Parathyroid adenoma (tissue), 2 donors: ENCODE results near the gene GPATCH2L.

ENCODE experiments used
- H2AFZ ChIP-seq: fragments of 300-600 bp; sonication (generic); one replicate; pipeline ENCODE4 v1.7.0; 2017; ENCODE audit warnings: antibody characterized with exemption, mild to moderate bottlenecking
- H3K27ac ChIP-seq: fragments of 300-600 bp; sonication (generic); one replicate; pipeline ENCODE4 v1.7.0; 2017
- H3K27me3 ChIP-seq: fragments of 300-600 bp; sonication (generic); one replicate; pipeline ENCODE4 v1.7.0; 2017; ENCODE audit warnings: low read length; ENCODE audit not compliant: control insufficient read depth, insufficient read depth
- H3K36me3 ChIP-seq: fragments of 300-600 bp; sonication (generic); one replicate; pipeline ENCODE4 v1.7.0; 2017; ENCODE audit warnings: low read length; ENCODE audit not compliant: control insufficient read depth, insufficient read depth
- H3K4me1 ChIP-seq: fragments of 300-600 bp; sonication (generic); one replicate; pipeline ENCODE4 v1.7.0; 2017; ENCODE audit warnings: control low read depth
- H3K4me2 ChIP-seq: fragments of 300-600 bp; sonication (generic); one replicate; pipeline ENCODE4 v1.7.0; 2017; ENCODE audit warnings: low read length
- H3K4me3 ChIP-seq: fragments of 300-600 bp; sonication (generic); one replicate; pipeline ENCODE4 v1.7.0; 2017; ENCODE audit warnings: low read depth, low read length
- H3K79me2 ChIP-seq: fragments of 300-600 bp; sonication (generic); one replicate; pipeline ENCODE4 v1.7.0; 2017; ENCODE audit warnings: control low read depth
- H3K9ac ChIP-seq: fragments of 300-600 bp; sonication (generic); one replicate; pipeline ENCODE4 v1.7.0; 2017; ENCODE audit warnings: mild to moderate bottlenecking
- H3K9me3 ChIP-seq: fragments of 300-600 bp; sonication (generic); one replicate; pipeline ENCODE4 v1.7.0; 2017; ENCODE audit warnings: low read length; ENCODE audit not compliant: control insufficient read depth
- TF ChIP-seq, protein P1 (sequence below): fragments of 300-600 bp; sonication (generic); IDR thresholded peaks from one replicate; pipeline ENCODE4 v1.7.0; 2017; ENCODE audit warnings: antibody characterized with exemption, mild to moderate bottlenecking
- donor health status: primary hyperparathyroidism.

The GPATCH2L gene

DNA sequence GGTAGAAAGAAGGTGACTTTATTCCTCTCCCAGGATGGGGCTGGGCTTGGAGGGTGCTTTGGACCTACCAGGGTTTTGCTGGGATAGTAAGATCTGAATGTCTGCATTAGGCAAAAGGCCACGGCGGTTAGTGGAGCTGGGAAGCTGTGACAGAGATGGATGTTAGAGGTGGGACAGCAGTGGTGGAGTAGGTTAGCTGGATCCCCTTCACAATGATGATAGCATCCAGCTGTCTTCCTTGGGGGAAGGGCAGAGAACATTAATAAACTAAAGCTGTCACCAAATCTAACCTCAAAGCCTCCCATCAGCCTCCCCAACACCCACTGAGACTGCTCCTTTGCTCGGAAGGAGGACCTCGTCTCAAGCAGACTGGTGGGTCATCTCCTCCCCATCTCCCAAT, 104.8 kb downstream of the GPATCH2L start:
- no peak overlapping the region for H3K4me3 ChIP-seq
- H3K27ac ChIP-seq, result no peak overlapping the region
- no peaks in the 10 kb centered on the region for H3K9me3 ChIP-seq
- no peak overlapping the region for H3K4me2 ChIP-seq
- H3K27me3 ChIP-seq, result no peaks in the 10 kb centered on the region
- no peaks in the 10 kb centered on the region for H3K79me2 ChIP-seq
- no peaks in the 10 kb centered on the region for H3K36me3 ChIP-seq
- no peak overlapping the region for H2AFZ ChIP-seq
- H3K9ac ChIP-seq, result no peak overlapping the region
- no peaks in the 10 kb centered on the region for H3K4me1 ChIP-seq
- TF ChIP-seq, protein P1, sequence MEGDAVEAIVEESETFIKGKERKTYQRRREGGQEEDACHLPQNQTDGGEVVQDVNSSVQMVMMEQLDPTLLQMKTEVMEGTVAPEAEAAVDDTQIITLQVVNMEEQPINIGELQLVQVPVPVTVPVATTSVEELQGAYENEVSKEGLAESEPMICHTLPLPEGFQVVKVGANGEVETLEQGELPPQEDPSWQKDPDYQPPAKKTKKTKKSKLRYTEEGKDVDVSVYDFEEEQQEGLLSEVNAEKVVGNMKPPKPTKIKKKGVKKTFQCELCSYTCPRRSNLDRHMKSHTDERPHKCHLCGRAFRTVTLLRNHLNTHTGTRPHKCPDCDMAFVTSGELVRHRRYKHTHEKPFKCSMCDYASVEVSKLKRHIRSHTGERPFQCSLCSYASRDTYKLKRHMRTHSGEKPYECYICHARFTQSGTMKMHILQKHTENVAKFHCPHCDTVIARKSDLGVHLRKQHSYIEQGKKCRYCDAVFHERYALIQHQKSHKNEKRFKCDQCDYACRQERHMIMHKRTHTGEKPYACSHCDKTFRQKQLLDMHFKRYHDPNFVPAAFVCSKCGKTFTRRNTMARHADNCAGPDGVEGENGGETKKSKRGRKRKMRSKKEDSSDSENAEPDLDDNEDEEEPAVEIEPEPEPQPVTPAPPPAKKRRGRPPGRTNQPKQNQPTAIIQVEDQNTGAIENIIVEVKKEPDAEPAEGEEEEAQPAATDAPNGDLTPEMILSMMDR, result no peak

DNA sequence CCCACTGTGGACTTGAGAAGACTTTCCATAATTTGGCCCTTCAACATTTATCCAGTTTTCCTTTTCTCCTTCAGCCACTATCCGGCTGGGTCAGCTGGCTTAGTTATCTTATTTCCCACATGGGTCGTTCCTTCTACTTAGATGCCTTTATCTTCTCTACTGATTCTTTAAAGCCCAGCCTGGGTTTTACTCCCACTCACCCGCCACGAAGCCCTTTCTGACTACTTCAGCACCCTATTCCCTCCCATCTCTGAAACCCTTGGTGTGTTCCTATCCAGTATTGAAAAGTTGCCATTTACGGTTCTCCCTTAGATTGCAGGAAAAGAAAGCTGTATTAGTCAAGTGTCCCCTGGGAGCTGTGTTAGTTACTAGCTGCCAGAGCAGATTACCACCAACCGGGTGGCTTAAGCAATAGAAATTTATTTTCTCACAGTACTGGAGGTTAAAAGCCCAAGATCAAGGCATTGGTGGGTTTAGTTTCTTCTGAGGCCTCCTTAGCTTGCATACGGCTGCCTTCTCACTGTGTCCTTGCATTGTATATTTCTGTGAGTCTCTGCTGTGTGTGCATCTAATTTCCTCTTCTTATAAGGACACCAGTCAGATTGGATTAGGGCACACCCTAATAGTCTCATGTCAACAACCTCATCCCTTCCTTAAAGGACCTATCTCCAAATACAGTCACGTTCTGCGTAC, 105.5 kb downstream of the GPATCH2L start:
- Histone ChIP-seq H3K27ac (no peak overlapping the region), H3K9ac (no peak overlapping the region), H3K4me1 (no peaks in the 10 kb centered on the region), H3K4me2 (no peak overlapping the region), H3K36me3 (no peaks in the 10 kb centered on the region), H3K27me3 (no peaks in the 10 kb centered on the region), H3K9me3 (no peaks in the 10 kb centered on the region), H3K79me2 (no peaks in the 10 kb centered on the region), H3K4me3 (no peak overlapping the region), H2AFZ (no peak overlapping the region)
- TF ChIP-seq, protein P1, result no peak

DNA sequence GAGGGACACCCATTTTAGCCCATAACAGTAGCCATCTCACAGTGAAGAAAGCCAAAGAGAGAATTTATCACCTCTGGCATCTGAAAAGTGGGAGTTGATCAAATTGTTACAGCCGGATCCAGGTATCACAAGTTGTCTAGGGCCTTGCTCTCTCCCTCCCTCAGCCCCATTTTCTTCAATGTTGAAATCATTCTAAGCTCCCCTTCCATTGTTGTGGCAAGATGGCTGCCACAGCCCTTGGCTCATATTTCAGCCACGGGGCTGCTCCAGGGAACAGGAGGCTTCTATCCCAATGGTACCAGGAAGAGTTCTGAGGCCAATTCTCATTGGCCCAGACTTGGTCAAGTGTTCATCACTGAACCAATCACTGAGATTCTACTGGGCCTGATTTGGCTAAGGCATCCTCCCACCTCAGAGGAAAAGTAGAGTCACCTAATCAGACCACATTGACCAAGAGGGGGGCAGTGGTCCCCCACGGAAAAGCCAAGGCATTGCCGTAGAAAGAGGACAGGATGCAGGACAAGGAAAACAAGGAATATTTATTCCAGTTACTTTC, 106.2 kb downstream of the GPATCH2L start:
- Histone ChIP-seq H3K9ac (no peak overlapping the region), H2AFZ (no peak overlapping the region), H3K9me3 (no peaks in the 10 kb centered on the region), H3K27me3 (no peaks in the 10 kb centered on the region), H3K4me3 (no peak overlapping the region), H3K4me1 (no peaks in the 10 kb centered on the region), H3K4me2 (no peak overlapping the region), H3K36me3 (no peaks in the 10 kb centered on the region), H3K27ac (no peak overlapping the region), H3K79me2 (no peaks in the 10 kb centered on the region)
- TF ChIP-seq, protein P1, result no peak

DNA sequence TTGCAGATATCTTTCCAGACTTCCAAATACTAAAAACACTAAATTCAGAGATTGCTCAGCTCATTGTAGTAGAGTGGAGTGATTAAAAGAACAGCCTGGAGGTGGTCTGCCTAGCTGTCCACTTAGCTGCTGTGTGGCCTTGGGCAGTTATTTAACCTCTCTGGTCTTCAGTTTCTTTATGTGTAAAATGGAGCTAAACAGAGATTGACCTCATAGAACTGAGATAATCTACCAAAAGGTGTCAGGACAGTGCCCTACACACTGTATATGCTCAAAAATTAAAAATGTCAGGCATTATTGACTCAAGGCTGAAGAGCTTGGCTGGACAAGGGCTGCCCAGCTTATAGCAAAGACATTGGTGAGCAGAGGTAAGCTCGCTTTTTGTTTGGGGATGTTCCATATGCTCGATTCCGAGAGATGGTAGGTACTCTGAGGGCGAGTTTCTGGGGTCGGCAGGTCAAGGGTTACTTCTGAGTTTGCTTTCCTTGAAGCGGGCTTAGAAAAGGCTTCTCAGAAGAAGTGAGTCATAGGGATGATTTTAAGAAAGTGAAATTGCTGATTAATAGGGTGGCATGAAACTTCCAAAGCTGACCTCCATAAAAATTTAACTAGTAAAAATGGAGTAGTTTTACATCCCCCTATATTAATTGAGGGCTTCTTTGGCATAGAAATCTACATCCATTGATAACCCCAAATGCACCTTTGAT, 107.5 kb downstream of the GPATCH2L start:
- Histone ChIP-seq H3K4me2 (no peak overlapping the region), H3K9ac (no peak overlapping the region), H3K4me1 (no peaks in the 10 kb centered on the region), H3K9me3 (no peaks in the 10 kb centered on the region), H3K36me3 (no peaks in the 10 kb centered on the region), H3K4me3 (no peak overlapping the region), H3K27ac (no peak overlapping the region), H3K27me3 (no peaks in the 10 kb centered on the region), H3K79me2 (no peaks in the 10 kb centered on the region), H2AFZ (no peak overlapping the region)
- TF ChIP-seq, protein P1, result no peak
